HEK293 (cell line): ENCODE results near the gene SORL1-AS1.

Source experiments
- CTCF ChIA-PET: fragments of 350-600 bp; formaldehyde crosslinking; extraction: SDS; loops from one replicate; lab custom pipeline; 2021; ENCODE audit warnings: antibody characterized with exemption; lab: Yijun Ruan, JAX
- POLR2A ChIA-PET: fragments of 300-600 bp; formaldehyde crosslinking; extraction: SDS; loops from one replicate; lab custom pipeline; 2020; ENCODE audit warnings: antibody characterized with exemption, inconsistent platforms; lab: Yijun Ruan, JAX
- H3K27ac ChIP-seq: fragments of 200-500 bp; sonication (Bioruptor generic); 2 replicates; pipeline ENCODE4 v1.5.1; 2014; ENCODE audit warnings: low read depth, low read length, control low read depth, inconsistent platforms; ENCODE audit errors: extremely low read depth
- H3K36me3 ChIP-seq, 2 experiments: fragments of 200-500 bp in 1 of 2; sonication (Bioruptor generic) in 1 of 2; 1 replicate in 1 of 2; 2 replicates in 1 of 2; pipeline ENCODE4 v1.5.1; 2014 to 2017; ENCODE audit warnings: inconsistent platforms in 2 of 2, low read length in 2 of 2; ENCODE audit not compliant: control insufficient read depth in 2 of 2, insufficient read depth in 1 of 2
- H3K4me1 ChIP-seq: fragments of 200-500 bp; sonication (Bioruptor generic); 2 replicates; pipeline ENCODE4 v1.5.1; 2014; ENCODE audit warnings: mild to moderate bottlenecking, low read length, inconsistent platforms; ENCODE audit not compliant: control insufficient read depth, insufficient read depth
- H3K4me3 ChIP-seq: 2 replicates; pipeline ENCODE4 v1.5.1; 2011; ENCODE audit warnings: low read depth, mild to moderate bottlenecking, control low read depth, low read length, moderate library complexity
- H3K9me3 ChIP-seq: fragments of 200-500 bp; sonication (Bioruptor generic); 2 replicates; pipeline ENCODE4 v1.5.1; 2014; ENCODE audit warnings: low read depth, low read length, inconsistent platforms; ENCODE audit not compliant: control insufficient read depth, insufficient read depth
- BCL6B ChIP-seq: fragments of 450-650 bp; formaldehyde crosslinking; IDR thresholded peaks from 2 replicates; pipeline ENCODE4 v1.5.1; 2017; ENCODE audit warnings: missing biosample characterization, missing genetic modification characterization
- CTCF ChIP-seq: fragments of 450-650 bp; formaldehyde crosslinking; IDR thresholded peaks from 2 replicates; pipeline ENCODE4 v1.5.1; 2016; ENCODE audit warnings: missing biosample characterization, missing genetic modification characterization
- OVOL3 ChIP-seq: fragments of 450-650 bp; formaldehyde crosslinking; IDR thresholded peaks from 2 replicates; pipeline ENCODE4 v1.5.1; 2016; ENCODE audit warnings: missing biosample characterization, missing genetic modification characterization
- SP7 ChIP-seq: fragments of 450-650 bp; formaldehyde crosslinking; IDR thresholded peaks from 2 replicates; pipeline ENCODE4 v1.5.1; 2016; ENCODE audit warnings: missing biosample characterization, missing genetic modification characterization
- TCF7L2 ChIP-seq: IDR thresholded peaks from 2 replicates; pipeline ENCODE4 v1.6.1; 2011; ENCODE audit warnings: low read depth, mild to moderate bottlenecking, inconsistent platforms, low read length, moderate library complexity, borderline replicate concordance
- ZBTB1 ChIP-seq: fragments of 450-650 bp; formaldehyde crosslinking; IDR thresholded peaks from 2 replicates; pipeline ENCODE4 v1.5.1; 2016; ENCODE audit warnings: missing biosample characterization, missing genetic modification characterization
- ZFHX2 ChIP-seq: fragments of 450-650 bp; formaldehyde crosslinking; conservative IDR thresholded peaks from 2 replicates; pipeline ENCODE4 v1.5.1; 2016; ENCODE audit warnings: missing biosample characterization, missing genetic modification characterization
- ZIC2 ChIP-seq: fragments of 450-650 bp; formaldehyde crosslinking; IDR thresholded peaks from 2 replicates; pipeline ENCODE4 v1.5.1; 2016; ENCODE audit warnings: missing biosample characterization, missing genetic modification characterization
- ZNF112 ChIP-seq: fragments of 450-650 bp; formaldehyde crosslinking; IDR thresholded peaks from 2 replicates; pipeline ENCODE4 v1.5.0; 2017; ENCODE audit warnings: missing biosample characterization, missing genetic modification characterization
- ZNF169 ChIP-seq: fragments of 450-650 bp; formaldehyde crosslinking; IDR thresholded peaks from 2 replicates; pipeline ENCODE4 v1.5.1; 2016; ENCODE audit warnings: missing biosample characterization, missing genetic modification characterization
- ZNF19 ChIP-seq: fragments of 450-650 bp; formaldehyde crosslinking; IDR thresholded peaks from 2 replicates; pipeline ENCODE4; 2016; ENCODE audit warnings: missing biosample characterization, missing genetic modification characterization, low read depth
- ZNF214 ChIP-seq: fragments of 450-650 bp; formaldehyde crosslinking; IDR thresholded peaks from 2 replicates; pipeline ENCODE4 v1.5.1; 2017; ENCODE audit warnings: missing biosample characterization, mild to moderate bottlenecking, missing genetic modification characterization, borderline replicate concordance
- ZNF341 ChIP-seq: fragments of 450-650 bp; formaldehyde crosslinking; IDR thresholded peaks from 2 replicates; pipeline ENCODE4; 2016; ENCODE audit warnings: low read depth, missing biosample characterization, missing genetic modification characterization
- ZNF391 ChIP-seq: fragments of 450-650 bp; formaldehyde crosslinking; IDR thresholded peaks from 2 replicates; pipeline ENCODE4 v1.5.1; 2016; ENCODE audit warnings: low read depth, missing biosample characterization, missing genetic modification characterization, borderline replicate concordance
- ZNF560 ChIP-seq: fragments of 450-650 bp; formaldehyde crosslinking; IDR thresholded peaks from 2 replicates; pipeline ENCODE4 v1.5.1; 2017; ENCODE audit warnings: missing biosample characterization, missing genetic modification characterization, borderline replicate concordance
- ZNF658 ChIP-seq: fragments of 450-650 bp; formaldehyde crosslinking; IDR thresholded peaks from 2 replicates; pipeline ENCODE4; 2016; ENCODE audit warnings: missing biosample characterization, missing genetic modification characterization
- ZNF747 ChIP-seq: fragments of 450-650 bp; formaldehyde crosslinking; IDR thresholded peaks from 2 replicates; pipeline ENCODE4 v1.5.1; 2016; ENCODE audit warnings: missing biosample characterization, missing genetic modification characterization
- ZNF785 ChIP-seq: fragments of 450-650 bp; formaldehyde crosslinking; IDR thresholded peaks from 2 replicates; pipeline ENCODE4 v1.5.1; 2016; ENCODE audit warnings: missing biosample characterization, missing genetic modification characterization
- ZSCAN30 ChIP-seq: fragments of 450-650 bp; IDR thresholded peaks from 2 replicates; pipeline ENCODE4 v1.5.1; 2018; ENCODE audit warnings: missing biosample characterization, mild to moderate bottlenecking, missing genetic modification characterization, moderate library complexity

Gene SORL1-AS1

GRCh38 chr11:121417607-121418006 is 35.2 kb downstream of the SORL1-AS1 start:
- TF ChIP-seq OVOL3 (tag by site-specific recombination): no peak
- Histone ChIP-seq H3K4me3 (no peak overlapping the region), H3K36me3 (no peaks in the 10 kb centered on the region), H3K9me3 (no peaks in the 10 kb centered on the region), H3K27ac (no peak overlapping the region), H3K4me1 (no peaks in the 10 kb centered on the region; the same call in 1 of the 2 replicates)
- POLR2A ChIA-PET: no interaction called here
- CTCF ChIA-PET: interaction anchor here (0.6 to 1.0 kb wide), 3 partner anchors 11 to 672 kb away, joined by 3 to 4 read pairs (median 3); no protein-coding TSS in a partner anchor

GRCh38 chr11:121417055-121417551 is 35.7 kb downstream of the SORL1-AS1 start:
- H3K4me1 ChIP-seq: no peaks in the 10 kb centered on the region; the same call in 1 of the 2 replicates
- CTCF ChIA-PET: interaction anchor here (0.6 to 1.0 kb wide), 2 partner anchors 11 to 672 kb away, joined by 3 read pairs; no protein-coding TSS in a partner anchor
- H3K4me3 ChIP-seq: no peak overlapping the region

GRCh38 chr11:121415856-121416255 is 36.9 kb downstream of the SORL1-AS1 start:
- H3K9me3 ChIP-seq: no peaks in the 10 kb centered on the region
- POLR2A ChIA-PET: no interaction called here
- H3K36me3 ChIP-seq: no peaks in the 10 kb centered on the region
- H3K4me1 ChIP-seq: no peaks in the 10 kb centered on the region; the same call in 1 of the 2 replicates
- TF ChIP-seq BCL6B (tag by site-specific recombination) (no peak), SP7 (tag by site-specific recombination) (no peak), ZNF19 (tag by site-specific recombination) (no peak), ZNF169 (no peak), TCF7L2 (no peak), CTCF (tag by site-specific recombination) (no peak), ZBTB1 (tag by site-specific recombination) (no peak), ZNF112 (tag by site-specific recombination) (no peak), ZNF785 (tag by site-specific recombination) (no peak), ZNF747 (tag by site-specific recombination) (no peak), ZFHX2 (no peak), ZNF214 (tag by site-specific recombination) (no peak), ZNF391 (tag by site-specific recombination) (no peak), ZNF658 (tag by site-specific recombination) (no peak), ZSCAN30 (tag by site-specific recombination) (no peak)
- CTCF ChIA-PET: no interaction called here
- H3K27ac ChIP-seq: no peak overlapping the region
- no peak overlapping the region for H3K4me3 ChIP-seq

More at GRCh38 chr11:121417055-121417551, 35.7 kb downstream of the SORL1-AS1 start:
- Histone ChIP-seq H3K27ac (no peak overlapping the region), H3K9me3 (no peaks in the 10 kb centered on the region), H3K36me3 (no peaks in the 10 kb centered on the region)
- POLR2A ChIA-PET: no interaction called here
- peak; percentile 49 for TF ChIP-seq ZNF341 (tag by site-specific recombination)
- peak; percentile 85 for TF ChIP-seq ZIC2 (tag by site-specific recombination)
- TF ChIP-seq ZNF560 (tag by site-specific recombination): no peak
